Upper lobe of left lung (tissue), 4 donors: ENCODE measurements around the gene DNAH10.

Source experiments
- EP300 ChIP-seq, 4 donors: sonication (generic); formaldehyde crosslinking; IDR thresholded peaks; one replicate each; pipeline ENCODE4 v1.5.1; 2017; ENCODE audit warnings: antibody characterized with exemption in 4 of 4, control low read depth in 2 of 4
- POLR2A ChIP-seq, 4 donors: fragments of 450-650 bp; IDR thresholded peaks; one replicate each; pipeline ENCODE4 v1.5.1; 2016 to 2017; ENCODE audit warnings: antibody characterized with exemption in 4 of 4, mild to moderate bottlenecking in 2 of 4
- POLR2AphosphoS5 ChIP-seq, 2 donors: sonication (generic); formaldehyde crosslinking; IDR thresholded peaks; one replicate each; pipeline ENCODE4 v1.5.1; 2017; ENCODE audit warnings: antibody characterized with exemption in 2 of 2
- TF ChIP-seq, protein P1 (sequence below), 6 experiments: fragments of 450-650 bp in 4 of 6; fragments of 200-600 bp in 2 of 6; sonication (generic) in 2 of 6; IDR thresholded peaks; one replicate each; pipeline ENCODE4 v1.5.1; 2016 to 2019; ENCODE audit warnings: antibody characterized with exemption in 6 of 6

DNA sequence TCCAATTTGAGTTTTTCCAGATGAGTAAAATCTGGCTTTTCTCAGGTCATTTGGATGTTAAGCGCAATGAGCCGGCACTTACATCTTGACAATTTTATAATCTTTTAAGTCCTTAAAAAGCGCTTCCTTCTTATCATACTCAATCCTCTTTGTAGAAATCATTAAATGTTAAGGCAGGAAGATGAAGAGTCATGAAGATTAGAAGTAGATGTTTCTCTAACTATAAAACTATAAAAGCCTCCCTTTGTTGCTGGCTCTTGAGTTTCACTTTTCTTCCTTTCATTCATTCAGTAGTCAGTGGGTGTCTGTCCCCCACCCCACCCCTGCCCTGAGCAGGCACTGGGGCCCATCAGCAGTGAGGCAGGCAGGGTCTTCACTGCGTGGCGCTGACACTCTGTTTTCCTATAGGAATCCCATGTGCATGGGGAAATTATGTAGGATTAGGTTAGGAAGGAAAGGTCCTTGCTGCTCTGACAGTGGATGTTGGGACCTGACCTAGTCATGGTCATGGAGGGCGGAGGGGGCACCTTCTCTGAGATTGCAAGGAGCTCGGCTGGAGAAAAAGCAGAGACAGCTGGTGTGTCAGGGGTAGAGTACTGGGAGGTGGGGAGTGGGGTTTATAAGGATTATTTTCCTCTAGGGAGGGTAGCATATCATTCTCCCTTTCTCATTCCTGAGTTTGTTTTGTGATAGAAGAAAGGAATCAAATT, 144.8 kb downstream of the DNAH10 start:
- TF ChIP-seq, protein P1, sequence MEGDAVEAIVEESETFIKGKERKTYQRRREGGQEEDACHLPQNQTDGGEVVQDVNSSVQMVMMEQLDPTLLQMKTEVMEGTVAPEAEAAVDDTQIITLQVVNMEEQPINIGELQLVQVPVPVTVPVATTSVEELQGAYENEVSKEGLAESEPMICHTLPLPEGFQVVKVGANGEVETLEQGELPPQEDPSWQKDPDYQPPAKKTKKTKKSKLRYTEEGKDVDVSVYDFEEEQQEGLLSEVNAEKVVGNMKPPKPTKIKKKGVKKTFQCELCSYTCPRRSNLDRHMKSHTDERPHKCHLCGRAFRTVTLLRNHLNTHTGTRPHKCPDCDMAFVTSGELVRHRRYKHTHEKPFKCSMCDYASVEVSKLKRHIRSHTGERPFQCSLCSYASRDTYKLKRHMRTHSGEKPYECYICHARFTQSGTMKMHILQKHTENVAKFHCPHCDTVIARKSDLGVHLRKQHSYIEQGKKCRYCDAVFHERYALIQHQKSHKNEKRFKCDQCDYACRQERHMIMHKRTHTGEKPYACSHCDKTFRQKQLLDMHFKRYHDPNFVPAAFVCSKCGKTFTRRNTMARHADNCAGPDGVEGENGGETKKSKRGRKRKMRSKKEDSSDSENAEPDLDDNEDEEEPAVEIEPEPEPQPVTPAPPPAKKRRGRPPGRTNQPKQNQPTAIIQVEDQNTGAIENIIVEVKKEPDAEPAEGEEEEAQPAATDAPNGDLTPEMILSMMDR (IDR thresholded peaks at IDR 0.05): no peak
- TF ChIP-seq POLR2A (IDR thresholded peaks at IDR 0.05): no peak
- no peak for TF ChIP-seq POLR2AphosphoS5 (IDR thresholded peaks at IDR 0.05)
- no peak for TF ChIP-seq EP300 (IDR thresholded peaks at IDR 0.05)
